NB4 (cell line): Measurements from ENCODE around the gene SH3BP5L.

Experiments used
- DNase-seq: peaks from one replicate; pipeline ENCODE4 v3.0.0; 2010; ENCODE audit warnings: low read depth
- H3K4me3 ChIP-seq: one replicate; pipeline ENCODE4 v1.5.1; 2011; ENCODE audit warnings: mild to moderate bottlenecking, low read depth, low read length, moderate library complexity
- MYC ChIP-seq: IDR thresholded peaks from 2 replicates; pipeline ENCODE4 v1.6.1; 2011; ENCODE audit warnings: low read depth, low read length
- POLR2A ChIP-seq: IDR thresholded peaks from 2 replicates; pipeline ENCODE4 v1.6.1; 2011; ENCODE audit warnings: mild to moderate bottlenecking; ENCODE audit not compliant: insufficient read length; ENCODE audit errors: extremely low read depth
- TF ChIP-seq, protein P1 (sequence below): IDR thresholded peaks from 2 replicates; pipeline ENCODE4 v1.6.1; 2011; ENCODE audit warnings: low read depth, low read length
- TF ChIP-seq, protein P2 (sequence below): IDR thresholded peaks from one replicate; pipeline ENCODE4 v1.5.1; 2012; ENCODE audit warnings: low read depth, low read length

The SH3BP5L gene

DNA sequence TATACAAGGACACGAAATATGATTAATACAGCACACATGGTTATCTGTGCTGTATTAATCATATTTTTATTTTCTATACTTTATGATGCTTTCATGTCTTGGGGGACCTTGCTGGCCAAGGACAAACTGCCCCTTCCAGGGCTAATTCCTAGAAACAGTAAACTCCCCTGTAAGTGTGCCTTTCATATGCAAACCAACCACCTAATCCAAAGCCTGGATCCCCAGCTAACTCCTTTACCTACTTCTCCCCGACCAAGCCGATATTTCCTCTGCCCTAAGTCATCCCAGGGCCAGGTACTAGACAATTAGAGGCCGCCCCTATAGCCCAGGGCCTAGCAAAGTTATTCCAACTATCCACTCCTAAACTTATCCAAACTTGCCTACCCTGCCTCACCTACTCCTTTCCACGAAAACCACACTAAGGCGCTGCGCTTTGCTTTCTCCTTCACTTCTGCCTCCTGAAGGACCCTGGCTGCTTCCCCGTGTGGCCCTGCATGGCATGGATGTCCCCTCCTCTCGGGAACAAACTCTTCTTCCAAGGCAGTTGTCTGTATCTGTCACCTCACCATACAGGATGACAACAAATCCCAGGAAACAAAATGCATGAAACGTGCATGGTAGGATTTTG, 10.2 kb downstream of the SH3BP5L start:
- TF ChIP-seq, protein P1, sequence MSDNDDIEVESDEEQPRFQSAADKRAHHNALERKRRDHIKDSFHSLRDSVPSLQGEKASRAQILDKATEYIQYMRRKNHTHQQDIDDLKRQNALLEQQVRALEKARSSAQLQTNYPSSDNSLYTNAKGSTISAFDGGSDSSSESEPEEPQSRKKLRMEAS: no peak
- no peak for TF ChIP-seq POLR2A
- no peak for TF ChIP-seq MYC
- TF ChIP-seq, protein P2, sequence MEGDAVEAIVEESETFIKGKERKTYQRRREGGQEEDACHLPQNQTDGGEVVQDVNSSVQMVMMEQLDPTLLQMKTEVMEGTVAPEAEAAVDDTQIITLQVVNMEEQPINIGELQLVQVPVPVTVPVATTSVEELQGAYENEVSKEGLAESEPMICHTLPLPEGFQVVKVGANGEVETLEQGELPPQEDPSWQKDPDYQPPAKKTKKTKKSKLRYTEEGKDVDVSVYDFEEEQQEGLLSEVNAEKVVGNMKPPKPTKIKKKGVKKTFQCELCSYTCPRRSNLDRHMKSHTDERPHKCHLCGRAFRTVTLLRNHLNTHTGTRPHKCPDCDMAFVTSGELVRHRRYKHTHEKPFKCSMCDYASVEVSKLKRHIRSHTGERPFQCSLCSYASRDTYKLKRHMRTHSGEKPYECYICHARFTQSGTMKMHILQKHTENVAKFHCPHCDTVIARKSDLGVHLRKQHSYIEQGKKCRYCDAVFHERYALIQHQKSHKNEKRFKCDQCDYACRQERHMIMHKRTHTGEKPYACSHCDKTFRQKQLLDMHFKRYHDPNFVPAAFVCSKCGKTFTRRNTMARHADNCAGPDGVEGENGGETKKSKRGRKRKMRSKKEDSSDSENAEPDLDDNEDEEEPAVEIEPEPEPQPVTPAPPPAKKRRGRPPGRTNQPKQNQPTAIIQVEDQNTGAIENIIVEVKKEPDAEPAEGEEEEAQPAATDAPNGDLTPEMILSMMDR: no peak
- H3K4me3 ChIP-seq: no peak overlapping the region
- DNase-seq: no peak

DNA sequence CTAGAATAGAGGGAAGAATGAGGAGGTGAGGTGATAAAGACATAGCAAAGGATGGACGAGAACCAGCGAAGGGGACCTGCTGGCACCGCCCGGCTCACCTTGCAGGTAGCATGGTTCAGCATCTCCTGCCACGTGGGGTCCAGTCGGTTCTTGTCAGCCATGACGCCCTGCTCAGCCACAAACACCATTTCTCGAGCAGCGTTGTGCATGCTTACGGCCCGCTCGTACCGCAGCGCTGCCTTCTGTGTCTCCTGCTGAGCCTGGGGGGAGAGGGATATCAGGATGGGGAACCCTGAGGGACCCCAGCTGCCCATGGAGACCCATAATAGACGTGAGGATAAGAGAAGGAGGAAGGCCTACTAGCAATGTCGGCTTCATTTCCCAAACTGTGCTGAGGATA, 11.4 kb downstream of the SH3BP5L start:
- no peak for DNase-seq
- H3K4me3 ChIP-seq: no peak overlapping the region
- TF ChIP-seq POLR2A (no peak), MYC (no peak)
- TF ChIP-seq, protein P2: no peak
- TF ChIP-seq, protein P1: no peak

DNA sequence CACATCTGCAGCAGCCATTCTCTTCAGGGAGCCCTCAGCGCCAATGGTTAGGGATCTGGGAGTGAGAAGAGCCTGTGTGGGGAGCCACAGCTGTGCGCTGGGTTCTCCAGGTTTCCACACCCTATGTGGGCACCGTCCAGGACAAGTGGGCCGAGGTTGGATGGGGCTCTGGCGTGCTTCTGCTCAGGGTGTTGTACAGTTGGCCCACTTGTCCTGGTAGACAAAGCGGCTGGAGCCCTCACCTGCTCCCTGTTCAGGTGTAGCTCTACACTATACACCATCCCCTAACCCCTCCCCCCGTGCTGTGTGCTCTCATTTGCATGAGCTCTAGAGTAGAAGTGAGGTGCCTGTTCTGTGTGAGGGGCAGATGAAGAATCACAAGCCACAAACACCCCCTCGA, 12.2 kb downstream of the SH3BP5L start:
- H3K4me3 ChIP-seq: no peak overlapping the region
- DNase-seq: no peak
- TF ChIP-seq, protein P2: no peak
- TF ChIP-seq MYC: no peak
- TF ChIP-seq POLR2A: no peak
- TF ChIP-seq, protein P1: no peak

DNA sequence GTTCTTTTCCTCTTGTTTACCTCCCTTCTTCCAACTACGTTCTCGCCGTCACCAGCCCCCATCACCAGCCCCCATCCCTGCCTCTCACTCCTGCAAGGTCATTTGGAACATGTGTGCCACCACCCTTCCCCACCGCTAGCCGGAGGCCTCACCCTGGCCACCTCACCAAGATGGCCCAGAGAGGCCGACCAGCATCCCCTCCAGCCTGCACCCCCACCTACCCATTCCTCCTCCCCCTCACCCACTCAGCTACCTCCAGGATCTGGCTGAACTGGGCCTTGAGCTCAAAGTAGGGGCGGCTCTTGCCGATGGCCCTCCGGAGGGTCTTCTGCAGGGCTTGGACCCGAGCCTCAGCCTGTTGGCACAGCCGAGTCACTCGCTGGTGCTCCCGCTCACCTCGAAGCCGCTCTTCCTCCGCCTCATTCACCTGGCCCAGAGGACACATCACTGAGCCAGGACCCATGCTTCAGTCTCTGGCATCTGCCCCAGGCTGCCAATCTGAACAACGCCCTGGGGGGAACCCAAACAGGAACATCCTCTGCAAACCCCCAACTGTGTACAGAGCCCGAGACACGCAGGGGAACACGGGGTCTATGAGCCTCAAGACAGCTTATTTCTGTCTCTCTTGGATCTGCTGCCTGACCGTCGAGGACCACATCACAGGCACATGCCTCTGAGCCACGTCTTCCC, 12.8 kb downstream of the SH3BP5L start:
- no peak for TF ChIP-seq MYC
- TF ChIP-seq, protein P2: no peak
- TF ChIP-seq, protein P1: no peak
- TF ChIP-seq POLR2A: no peak
- DNase-seq: no peak
- H3K4me3 ChIP-seq: no peak overlapping the region

DNA sequence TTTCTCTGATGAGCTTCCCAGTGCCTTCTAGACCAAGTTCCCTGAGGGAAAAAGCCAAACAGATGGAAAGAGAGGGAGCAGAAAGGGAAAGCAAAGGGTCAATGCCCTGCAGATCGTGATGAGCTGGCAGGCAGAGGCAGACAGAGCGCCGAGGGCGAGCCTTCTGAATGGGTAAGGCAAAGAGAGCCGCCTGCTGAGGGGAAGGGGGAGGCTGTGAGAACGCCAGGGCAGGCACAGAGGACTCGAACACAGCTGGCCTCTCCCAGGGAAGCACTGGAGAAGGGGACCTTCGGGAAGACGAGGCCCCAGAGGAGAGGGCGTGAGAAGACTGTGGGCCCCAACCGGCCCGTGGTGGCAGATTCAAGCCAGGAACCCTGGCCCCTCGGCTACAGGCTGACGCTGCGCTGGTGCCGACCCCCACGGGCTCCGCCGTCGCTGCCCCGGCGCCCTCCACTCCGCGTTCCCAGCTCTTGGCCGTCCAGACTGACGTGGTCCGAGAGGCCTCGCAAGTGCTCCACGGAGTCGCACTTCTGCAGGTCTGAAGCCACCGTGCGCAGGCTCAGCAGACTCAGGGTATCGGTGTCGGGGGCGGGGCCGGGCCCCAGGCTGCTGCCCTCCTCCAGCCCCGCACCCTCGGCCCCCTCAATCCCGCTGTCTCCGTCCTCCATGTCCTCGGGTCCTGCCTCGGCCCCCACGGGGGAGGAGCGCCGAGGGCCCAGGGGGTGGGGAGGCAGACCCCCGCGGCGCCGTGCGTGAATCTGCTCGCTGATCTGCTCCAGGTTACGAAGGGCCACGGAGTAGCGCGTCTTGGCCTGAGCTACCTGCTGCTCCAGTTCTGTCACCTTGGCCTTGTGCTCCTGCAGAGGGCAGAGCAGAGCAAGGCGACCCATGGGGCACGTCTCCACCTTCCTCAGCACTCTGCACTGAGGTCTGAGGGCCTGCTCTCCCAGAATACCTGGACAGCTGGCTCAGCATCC, 13.9 kb downstream of the SH3BP5L start:
- DNase-seq: peak; percentile 18
- H3K4me3 ChIP-seq: no peak overlapping the region
- TF ChIP-seq MYC (no peak), POLR2A (no peak)
- TF ChIP-seq, protein P2: no peak
- TF ChIP-seq, protein P1: no peak
